NCI-H1105 treated with DMSO at 0.1 percent for 48 hours (cell line): Measurements from ENCODE around the gene MYO1B.

Experiments
- DNase-seq: peaks from one replicate; lab custom pipeline; 2025; lab: John Stamatoyannopoulos, UW

The MYO1B gene

DNA sequence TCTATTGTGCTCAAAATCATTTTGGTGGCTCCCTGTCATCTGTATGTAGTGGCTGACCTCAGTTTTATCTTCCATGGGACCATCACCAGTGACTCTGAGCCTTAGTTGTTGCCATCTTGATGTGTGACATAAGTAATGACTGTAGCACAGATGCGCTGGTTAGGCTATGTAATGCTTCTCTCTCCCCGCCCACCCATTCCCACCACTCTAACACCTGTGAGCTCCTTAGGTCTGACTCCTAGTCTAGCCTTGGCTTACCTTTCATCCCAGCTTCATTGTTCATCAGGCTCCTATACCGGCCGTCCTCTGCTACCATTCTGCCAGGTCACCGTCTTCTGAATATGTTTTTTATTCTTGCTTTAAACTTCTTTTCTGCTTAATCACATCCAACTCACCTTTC, 17.2 kb downstream of the MYO1B start:
- no peak for DNase-seq

DNA sequence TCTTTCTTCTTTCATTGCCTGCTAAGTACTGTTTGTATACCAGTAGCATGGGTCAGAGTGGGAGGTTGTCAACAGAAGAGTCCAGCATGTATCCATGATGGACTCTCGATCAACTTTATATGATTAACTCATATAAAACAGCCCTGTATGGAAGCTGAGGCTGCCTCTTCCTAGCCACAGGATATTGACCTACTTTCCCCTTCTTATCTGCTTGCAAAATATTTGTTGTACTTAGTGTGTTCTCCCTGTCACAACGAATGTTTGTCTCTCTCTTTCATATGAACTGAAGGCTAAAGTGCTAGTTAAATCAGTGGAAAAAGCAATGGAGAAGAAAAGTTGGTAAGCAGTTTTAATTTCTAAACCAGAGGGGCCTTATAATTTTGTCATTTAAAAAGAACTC, 17.8 kb downstream of the MYO1B start:
- DNase-seq: no peak

DNA sequence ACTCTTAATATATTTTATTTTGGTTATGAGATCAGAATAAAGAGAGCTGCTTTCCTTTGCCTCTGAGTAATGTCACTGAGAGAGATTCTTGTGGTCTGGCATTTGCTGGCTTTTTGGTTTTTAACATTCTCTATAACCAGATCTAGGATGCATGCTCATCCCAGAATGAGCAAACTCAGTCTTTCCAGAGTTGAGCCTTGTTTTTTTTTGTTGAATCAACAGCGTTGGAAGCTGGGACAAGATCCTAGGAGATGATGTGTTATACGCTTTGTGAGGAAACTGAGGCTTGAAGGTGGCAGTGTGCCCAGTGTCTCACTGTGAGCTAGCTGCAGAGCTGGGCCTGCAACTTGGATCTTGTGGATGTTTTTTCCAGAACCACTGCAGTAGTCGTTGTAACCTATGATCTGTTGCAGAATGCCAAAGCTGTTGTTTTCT, 19.5 kb downstream of the MYO1B start:
- DNase-seq: no peak

DNA sequence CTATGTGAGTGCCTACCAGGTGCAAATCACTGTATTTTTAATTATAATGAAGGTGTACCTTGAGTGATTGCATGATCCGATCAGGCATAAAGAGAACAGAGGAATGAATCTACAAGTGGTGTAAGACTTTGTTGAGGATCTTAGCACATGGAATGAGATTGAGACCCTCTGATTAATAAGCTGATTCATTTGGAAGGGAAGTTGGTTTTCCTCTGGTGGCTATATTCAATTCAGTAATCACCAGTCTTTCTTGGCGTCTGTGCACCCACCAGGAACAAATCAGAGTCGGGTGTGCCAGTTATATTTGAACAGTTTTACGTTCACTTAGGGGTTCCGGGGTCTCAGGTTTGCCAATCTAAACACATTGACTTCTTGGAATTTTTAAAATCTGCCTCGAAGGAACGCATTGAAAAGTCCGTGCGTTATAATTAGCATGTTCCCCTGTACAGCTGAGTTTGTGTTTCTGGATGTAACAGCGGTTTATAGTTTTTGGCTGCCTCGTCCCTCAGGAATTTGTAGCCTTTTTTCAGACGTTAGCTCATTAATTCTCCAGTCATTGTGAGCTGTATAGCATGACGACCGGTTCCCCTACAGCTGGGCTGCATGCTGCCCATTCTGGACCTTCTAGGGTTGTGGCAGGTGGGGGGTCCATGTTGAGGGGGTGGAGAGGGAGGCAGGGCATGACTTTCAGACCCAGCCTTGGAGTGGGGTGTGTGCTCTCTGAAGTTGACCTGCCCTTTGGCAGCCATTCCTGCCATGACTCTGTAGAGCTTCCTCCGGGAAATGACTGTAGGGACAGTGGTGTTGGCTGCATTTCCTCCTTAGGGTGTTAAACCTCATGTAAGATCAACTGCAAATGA, 20.3 kb downstream of the MYO1B start:
- no peak for DNase-seq

DNA sequence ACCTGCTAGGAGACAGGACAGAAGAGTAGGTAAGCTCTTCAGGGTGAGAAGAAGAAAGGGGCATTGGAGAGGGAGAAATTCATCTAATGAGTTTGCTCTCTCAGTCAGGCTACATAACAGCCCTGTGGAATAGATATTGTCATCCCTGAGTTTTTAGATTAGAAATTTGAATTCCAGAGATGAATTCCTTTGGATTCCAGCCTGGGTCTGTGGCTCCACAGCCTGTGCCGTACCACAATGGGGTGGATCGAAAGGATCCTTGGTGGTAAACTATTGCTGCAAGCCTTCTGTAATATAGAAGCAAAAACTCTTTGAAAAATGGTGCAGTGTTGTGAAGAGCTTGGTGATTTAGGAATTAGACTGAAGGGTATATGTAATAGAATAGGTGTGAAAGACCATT, 21.0 kb downstream of the MYO1B start:
- no peak for DNase-seq

DNA sequence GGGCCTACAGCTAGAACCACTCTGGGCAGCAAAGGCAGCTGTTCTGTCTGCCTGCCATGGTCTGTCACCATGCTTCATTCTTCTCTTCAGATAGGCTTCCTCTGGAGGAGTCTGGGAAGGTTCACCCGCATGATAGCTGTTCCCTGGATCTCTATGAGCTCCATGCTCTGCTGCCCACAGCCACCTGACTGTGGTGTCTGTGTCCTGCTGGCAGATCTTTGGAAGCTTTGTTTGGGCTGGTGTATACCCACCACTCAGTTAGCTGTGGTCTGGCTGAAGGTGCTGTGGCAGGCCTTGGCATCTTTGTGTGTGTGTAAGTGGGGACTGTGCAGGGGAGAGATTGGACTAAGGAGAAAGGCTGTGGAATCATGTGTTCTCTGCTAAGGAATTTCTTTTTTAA, 23.4 kb downstream of the MYO1B start:
- DNase-seq: no peak

DNA sequence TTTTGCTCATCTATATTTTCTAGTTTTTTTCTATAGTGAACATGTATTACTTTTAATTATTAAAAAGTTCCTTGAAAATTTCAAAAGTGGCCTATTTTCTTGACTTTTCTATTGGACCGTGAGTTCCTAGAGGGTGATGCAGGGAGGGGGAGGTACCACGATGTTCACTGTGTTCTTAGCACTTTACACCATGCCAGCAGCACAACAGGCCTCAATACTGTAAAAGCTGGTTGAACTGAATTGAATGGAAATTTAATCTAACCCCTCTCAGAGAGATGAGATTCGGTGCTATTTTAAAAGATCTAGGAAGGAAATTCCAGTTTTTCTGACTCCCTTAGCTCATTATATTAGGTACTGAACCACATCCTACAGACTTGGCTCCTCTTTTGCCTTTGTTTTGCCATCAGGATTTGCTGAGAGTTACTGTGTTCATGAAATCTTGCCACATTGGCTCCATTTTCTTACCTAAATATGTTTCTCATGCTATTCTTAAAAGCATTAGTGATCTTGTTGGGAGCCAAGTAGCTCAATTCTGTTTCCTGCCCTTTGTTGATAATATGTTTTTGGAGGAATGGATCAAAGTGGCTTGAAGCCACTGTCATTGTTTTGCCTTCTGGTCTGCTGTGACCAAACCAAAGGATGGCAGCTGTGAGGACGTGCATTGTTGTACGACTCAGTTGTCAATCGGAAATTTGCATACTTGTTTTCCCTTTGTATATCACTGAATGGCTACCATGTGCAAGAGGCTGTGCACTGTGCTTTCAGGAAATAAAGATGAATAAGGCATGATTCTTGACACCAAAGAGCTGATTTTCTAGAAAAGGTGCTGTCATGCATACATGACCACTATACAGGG, 25.3 kb downstream of the MYO1B start:
- no peak for DNase-seq

DNA sequence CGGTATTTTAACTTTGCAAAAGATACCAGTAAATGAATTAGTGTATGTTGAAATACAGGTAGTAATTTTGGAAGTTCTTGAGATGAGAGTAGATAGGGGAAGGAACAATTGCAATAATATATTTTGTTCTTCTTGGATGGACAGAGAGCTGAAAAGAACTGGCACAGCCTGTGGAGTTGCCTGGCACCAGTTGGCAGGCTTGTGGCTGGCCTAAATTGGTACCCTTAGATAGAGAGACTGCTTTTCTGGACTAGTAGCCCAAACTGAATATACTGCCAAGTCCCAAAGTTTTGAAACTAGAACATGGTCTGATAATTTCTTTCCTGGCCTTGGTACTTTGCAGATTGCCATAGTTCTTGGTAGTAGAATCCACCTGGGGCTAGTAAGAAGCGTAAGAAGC, 26.9 kb downstream of the MYO1B start:
- DNase-seq: no peak

DNA sequence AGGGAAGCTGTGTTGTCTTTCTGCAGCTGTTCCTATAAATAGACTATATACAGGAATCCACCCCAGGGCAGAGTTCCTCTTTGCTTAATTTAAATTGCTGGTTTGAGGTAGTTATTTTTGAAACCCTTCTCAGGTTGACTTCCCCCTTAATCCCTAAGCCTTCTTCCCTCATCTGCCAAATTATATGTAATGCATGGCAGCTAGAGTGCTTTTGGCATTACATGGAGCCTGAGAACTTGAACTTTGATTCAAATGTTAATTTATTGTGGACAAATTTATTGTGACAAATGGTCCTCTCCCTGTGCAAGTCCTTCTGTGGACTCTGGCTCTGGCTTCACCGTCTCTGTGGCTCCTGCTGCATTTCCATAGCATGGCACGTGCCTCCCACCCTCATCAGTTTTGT, 29.2 kb downstream of the MYO1B start:
- DNase-seq: no peak

DNA sequence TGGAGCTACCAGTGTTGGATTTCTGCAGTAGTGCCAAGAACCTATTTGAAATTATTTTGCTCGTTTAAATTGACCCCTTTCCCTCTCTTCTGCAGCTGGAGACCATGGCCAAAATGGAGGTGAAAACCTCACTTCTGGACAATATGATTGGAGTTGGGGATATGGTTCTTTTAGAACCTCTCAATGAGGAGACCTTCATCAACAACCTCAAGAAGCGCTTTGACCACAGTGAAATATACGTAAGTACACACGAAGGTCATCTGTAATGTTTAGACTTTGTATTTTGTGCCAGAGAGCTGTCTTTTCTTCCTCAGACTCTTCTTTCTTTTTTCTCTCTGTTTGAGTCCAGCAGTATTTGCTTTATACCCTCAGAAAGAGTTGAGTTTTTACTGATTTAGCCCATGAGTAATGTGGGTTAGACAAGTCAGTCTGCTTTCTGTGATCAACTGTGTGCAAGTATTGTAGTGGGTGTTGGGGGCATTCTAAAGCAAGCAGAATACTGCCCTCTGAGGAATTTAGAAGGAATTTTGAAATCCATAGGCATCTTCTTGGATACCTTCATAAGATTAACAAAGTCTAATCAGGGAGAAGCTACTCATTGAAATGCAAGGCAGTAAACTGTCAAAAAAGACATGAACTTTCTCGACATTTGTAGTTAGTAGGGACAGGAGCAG, 31.7 kb downstream of the MYO1B start:
- DNase-seq: no peak

DNA sequence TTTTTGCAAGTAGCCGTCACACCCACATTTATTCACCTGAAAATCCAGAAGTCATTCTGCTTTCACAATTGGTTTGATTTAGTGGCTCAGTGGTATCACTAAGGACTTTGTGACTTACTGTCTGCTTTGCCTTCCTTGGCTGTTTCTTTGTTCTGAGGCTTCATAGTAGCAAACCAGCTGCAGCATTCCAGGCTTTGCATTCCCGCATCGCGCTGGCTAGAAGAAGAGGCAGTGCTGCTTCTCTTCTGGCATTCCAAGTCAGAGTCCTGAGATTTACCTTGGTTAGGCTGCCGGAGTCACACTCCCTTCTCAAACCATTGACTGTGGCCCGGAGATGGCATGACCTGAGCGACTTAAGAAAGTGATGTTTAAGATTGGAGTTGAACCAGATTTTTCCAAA, 35.1 kb downstream of the MYO1B start:
- DNase-seq: no peak

DNA sequence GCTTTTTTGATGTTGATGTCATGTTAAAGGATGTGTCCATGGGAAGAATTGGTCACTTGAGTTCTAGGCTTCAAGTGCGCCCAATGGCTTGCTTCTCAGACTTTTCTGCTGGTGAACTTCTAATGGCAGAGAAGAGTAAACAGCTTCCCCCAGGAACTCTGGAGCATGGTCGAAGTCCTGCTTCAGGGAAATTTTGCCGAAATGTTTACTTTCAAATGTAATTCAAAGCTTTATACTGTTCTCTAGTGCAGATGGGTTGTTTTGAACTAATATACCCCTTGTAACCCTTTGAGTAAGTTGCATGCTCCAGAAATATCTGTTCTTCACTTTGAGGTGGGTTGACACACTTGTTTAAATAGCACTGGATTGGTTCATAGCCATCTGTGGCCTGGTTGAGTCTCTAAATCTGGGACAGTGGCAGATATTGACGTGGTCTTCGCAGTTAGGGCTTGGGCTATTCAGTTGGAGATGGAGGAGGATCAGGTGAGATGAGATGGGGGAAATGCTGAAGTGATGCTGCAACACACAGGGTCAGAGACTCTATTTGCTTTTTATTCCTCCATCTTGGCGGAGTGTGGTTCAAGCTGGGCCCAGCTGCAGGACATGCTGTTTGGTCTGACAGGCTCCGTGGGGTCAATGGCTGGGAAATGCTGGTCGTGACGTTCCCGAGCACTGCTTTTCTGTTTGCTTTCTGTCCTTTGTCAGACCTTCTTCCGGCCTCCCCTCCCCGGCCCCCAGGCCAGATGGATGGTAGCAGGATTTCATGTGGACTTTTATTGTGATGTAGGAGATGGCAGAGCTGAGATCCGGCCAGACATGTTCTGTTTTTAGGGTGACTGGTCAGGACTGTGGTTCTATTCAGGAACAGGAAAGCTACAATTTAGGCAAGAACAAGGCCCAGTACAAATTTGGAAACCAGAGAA, 35.9 kb downstream of the MYO1B start:
- no peak for DNase-seq

DNA sequence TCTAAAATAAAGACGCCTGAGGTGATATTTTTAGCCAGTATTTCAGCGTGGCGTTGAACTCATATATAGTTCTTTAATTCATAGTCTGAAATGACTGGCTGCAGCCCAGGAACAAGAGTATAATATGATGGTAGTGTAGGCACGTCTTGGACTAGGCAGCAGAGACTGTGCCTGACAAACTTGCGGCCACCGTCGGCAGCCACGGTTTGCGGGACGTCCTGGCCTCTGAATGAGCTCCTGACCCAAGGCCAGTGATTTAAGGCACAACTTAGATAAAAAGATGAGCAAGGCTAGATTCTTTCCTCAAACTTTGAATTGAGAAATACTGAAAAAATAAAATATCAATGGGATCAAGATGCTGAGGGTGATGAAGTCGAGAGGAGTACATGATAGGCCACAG, 40.0 kb downstream of the MYO1B start:
- no peak for DNase-seq

DNA sequence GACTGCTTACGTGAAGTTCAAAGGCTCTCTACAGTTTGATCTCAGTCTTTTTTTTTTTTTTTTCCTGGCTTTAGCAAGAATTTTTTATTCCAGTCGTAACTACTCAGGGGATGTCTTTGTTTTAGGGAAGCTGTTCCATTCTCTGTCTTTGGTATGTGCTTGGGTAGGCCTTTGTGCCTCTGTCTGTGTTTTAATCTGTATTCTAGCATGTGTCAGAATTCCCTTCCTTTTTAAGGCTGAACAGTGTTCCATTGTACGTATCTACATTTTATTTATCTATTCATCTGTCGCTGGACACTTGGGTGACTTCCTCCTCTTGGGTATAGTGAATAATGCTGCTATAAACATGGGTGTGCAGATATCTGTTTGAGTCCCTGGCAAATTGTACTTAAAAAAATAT, 42.6 kb downstream of the MYO1B start:
- no peak for DNase-seq

DNA sequence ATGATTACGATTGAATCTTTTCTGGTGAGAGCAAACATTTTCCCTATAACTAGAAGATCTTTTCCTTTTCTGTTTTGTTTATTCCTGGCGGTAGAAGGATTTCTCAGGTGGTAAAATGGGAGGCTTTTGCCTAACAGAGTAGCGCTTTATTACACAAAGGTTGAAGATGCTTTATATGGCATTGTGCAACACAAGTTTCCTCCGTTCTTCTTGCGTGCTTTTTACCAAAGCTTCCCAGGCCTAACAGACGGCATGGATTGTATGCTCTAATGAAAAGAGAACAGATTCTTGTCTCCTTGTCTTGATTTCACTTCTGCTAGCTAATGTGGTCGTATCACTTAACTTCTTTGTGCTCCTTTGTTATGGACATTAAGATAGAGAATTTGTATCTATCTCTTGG, 43.8 kb downstream of the MYO1B start:
- DNase-seq: no peak

DNA sequence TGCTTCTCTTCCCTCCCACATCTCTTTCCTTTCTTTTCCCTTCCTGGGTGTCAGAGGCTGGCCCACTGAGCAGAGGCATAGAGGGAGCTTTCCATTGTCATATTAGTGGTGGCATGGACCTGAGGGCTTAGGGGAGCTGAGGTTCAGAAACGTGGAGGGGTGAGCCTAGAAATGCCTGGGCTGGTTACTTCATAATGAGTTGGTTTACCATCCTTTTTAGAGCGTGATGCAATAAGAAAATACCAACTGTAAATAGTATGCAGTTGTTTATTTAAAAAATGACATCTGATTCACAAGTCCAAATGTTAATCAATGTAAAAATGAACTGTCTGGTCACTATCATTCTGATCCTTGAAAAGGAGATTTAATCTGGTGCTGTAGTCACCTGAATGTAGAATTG, 46.3 kb downstream of the MYO1B start:
- no peak for DNase-seq

DNA sequence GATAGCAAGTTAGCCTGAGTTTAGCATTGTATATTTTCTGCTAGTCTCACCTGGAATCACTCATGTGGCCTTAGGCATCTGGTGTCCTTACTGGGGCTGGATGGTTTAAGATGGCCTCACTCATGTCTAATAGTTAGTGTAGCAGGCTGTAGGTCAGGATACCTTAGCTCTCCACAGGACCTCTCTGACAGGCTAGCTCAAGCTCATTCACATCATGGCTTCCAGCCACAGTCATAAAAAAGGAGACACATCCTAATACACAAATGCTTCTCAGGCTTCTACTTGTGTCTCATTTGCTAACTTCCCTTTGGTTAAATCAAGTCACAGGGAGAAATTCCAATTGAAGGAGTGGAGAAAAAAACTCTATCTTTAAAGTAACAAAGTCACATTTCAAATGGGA, 47.7 kb downstream of the MYO1B start:
- DNase-seq: no peak

DNA sequence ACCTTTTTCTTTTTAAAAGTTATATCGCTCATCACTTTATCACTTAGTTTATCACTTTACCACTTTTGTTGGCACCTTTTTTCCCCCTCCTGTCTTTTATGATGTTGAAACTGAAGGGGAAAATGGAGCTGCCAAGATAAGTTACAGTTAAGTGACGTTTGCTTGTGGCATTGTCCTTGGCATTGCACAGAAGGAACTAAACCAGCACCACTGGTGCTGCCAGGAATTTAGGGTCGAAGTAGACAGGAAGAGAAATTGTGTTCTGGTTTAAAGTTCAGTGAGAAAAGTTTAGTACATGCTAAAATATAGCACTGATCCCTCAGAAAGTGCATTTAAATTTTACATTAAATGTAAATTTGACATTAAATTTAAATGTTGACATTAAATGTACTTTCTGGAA, 49.9 kb downstream of the MYO1B start:
- DNase-seq: no peak

DNA sequence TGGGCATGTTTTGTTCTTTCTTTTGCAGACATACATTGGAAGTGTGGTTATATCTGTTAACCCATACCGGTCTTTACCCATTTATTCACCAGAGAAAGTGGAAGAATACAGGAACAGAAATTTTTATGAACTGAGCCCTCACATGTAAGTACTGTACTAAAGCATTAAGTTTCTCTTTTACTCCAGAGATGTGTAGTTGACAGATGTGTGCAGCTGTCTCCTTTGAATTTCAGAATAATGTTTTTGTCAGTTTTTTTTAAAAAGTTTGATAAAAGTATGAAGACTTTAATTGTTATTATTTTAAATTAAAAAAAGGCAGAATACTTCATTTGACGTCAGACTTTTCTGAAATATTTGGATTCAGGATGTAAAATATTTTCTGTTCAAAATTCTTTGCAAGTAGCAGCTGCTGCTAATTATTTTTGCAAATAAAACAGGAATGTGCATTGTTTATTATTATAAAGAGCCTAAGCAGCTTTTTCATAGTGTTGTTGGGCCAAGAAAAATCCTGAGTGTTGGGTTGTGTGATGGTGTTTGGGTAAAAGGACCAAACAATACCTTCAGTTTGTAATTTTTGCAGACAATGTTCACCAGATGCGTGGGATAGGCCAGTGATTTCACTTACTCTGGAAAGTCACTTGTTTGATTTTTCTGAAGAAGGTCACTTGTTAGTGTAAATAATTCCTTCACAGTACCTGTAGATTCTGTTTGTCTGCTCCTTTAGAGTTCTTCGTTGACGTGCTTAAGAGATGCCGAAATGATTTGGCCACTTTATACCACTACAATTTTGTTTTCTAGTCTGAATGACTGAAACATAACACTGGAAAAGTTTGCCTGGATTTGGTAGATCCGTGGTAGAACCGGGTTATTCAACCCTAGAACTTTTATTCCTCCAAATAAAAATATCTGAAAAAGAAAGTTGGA, 51.1 kb downstream of the MYO1B start:
- no peak for DNase-seq

DNA sequence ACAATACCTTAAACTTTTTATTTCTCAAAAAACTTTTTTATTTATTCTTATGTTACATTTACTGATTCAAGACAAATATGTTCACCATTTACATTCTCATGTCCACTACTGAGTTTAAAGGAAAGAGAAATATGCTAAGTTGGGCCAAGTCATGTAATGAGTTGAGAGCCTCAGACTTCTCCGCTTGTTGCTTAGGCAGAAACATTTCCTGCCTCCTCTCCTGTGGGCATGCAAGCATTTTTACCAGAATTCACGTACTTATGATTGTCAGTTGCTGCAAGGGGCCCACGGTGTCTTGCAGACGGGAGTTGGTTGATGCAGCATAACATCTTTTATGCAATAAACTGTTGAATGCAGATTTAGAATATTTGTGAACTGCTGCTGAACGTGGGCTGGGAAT, 51.8 kb downstream of the MYO1B start:
- no peak for DNase-seq

DNA sequence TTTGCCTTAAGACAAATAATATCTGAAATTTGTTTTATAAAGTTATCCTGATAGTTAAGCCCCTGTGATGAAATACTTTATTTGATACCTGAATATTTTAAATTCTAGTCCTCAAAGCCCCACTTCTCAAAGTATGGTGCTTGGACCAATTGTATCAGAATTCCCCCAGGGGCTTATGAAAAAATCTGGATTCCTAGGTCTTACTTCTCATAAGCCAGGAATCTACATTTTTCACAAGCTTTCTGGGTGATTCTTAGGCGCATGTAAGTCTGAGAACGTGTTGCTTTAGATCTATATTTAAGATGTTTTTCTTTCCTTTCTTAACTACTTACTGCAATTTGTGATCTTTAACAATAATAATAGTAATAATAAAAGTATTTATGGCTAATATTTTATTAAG, 53.1 kb downstream of the MYO1B start:
- DNase-seq: no peak
